Osteoblast (primary cell): ENCODE results near the gene CFAP90. TPM values are rescaled to one million over a fixed set of nuclear protein-coding genes. Genes with fewer than 3 reads are reported as not detected.

Experiments
- DNase-seq: peaks from one replicate; pipeline ENCODE4 v3.0.0; 2011; ENCODE audit warnings: low spot score, mixed read lengths; ENCODE audit not compliant: insufficient read length; ENCODE audit errors: missing footprints
- H2AFZ ChIP-seq: 2 replicates; pipeline ENCODE4 v1.6.0; 2011; ENCODE audit warnings: mild to moderate bottlenecking, low read length
- H3K27ac ChIP-seq: 2 replicates; pipeline ENCODE4 v1.5.1; 2011; ENCODE audit warnings: mild to moderate bottlenecking, low read depth, low read length, moderate library complexity
- H3K27me3 ChIP-seq: 2 replicates; pipeline ENCODE4 v1.6.0; 2012; ENCODE audit warnings: mild to moderate bottlenecking, control low read depth, inconsistent platforms, low read length, moderate library complexity; ENCODE audit not compliant: insufficient read depth
- H3K36me3 ChIP-seq: 2 replicates; pipeline ENCODE4 v1.5.1; 2011; ENCODE audit warnings: mild to moderate bottlenecking, low read length, control low read depth, moderate library complexity; ENCODE audit not compliant: insufficient read depth
- H3K4me1 ChIP-seq: 2 replicates; pipeline ENCODE4 v1.5.1; 2011; ENCODE audit warnings: mild to moderate bottlenecking, low read length, control low read depth, moderate library complexity; ENCODE audit not compliant: insufficient read depth
- H3K4me2 ChIP-seq: 2 replicates; pipeline ENCODE4 v1.6.0; 2011; ENCODE audit warnings: mild to moderate bottlenecking, low read length; ENCODE audit not compliant: insufficient read depth
- H3K4me3 ChIP-seq: fragments of 200-600 bp; sonication (generic); 3 replicates; pipeline ENCODE4 v1.5.1; 2012; ENCODE audit warnings: mild to moderate bottlenecking, low read length, inconsistent platforms; ENCODE audit not compliant: insufficient read depth
- H3K79me2 ChIP-seq: 2 replicates; pipeline ENCODE4 v1.6.0; 2012; ENCODE audit warnings: mild to moderate bottlenecking, low read length, control low read depth, inconsistent platforms; ENCODE audit not compliant: insufficient read depth
- H3K9me3 ChIP-seq: 2 replicates; pipeline ENCODE4 v1.5.1; 2011; ENCODE audit warnings: low read depth, low read length, control low read depth
- H4K20me1 ChIP-seq: 2 replicates; pipeline ENCODE4 v1.6.0; 2012; ENCODE audit warnings: mild to moderate bottlenecking, low read length, control low read depth; ENCODE audit not compliant: insufficient read depth
- CTCF ChIP-seq: IDR thresholded peaks from 2 replicates; pipeline ENCODE4 v1.5.1; 2011; ENCODE audit warnings: mild to moderate bottlenecking, low read depth, low read length, moderate library complexity; ENCODE audit errors: extremely low read depth
- total RNA-seq: library from RNA; depleted of rRNA; stranded (reverse); fragments of >200 nt; gene quantifications from 2 replicates; pipeline ENCODE4 v1.2.3, GENCODE V29; 2012

The CFAP90 gene
- total RNA-seq, 1 donor: 1.1 TPM

GRCh38 chr5:7852542-7852941 lies 1.6 kb upstream of the CFAP90 start:
- peaks cover 14% of the 10 kb centered on the region for H3K27me3 ChIP-seq
- H3K27ac ChIP-seq: no peak overlapping the region
- H3K79me2 ChIP-seq: no peaks in the 10 kb centered on the region
- no peak for TF ChIP-seq CTCF
- H3K36me3 ChIP-seq: no peaks in the 10 kb centered on the region
- no peak overlapping the region for H2AFZ ChIP-seq
- H3K4me1 ChIP-seq: peaks cover 3% of the 10 kb centered on the region
- H3K4me3 ChIP-seq: no peak overlapping the region
- no peaks in the 10 kb centered on the region for H3K9me3 ChIP-seq
- H4K20me1 ChIP-seq: no peaks in the 10 kb centered on the region
- DNase-seq: peak; percentile 81
- peak overlapping the region; percentile 26 for H3K4me2 ChIP-seq

GRCh38 chr5:7851617-7852289 lies 820 bp upstream of the CFAP90 start:
- DNase-seq: peak; percentile 55
- Histone ChIP-seq H3K27ac (no peak overlapping the region), H3K36me3 (no peaks in the 10 kb centered on the region), H3K79me2 (no peaks in the 10 kb centered on the region), H3K27me3 (peaks cover 14% of the 10 kb centered on the region), H3K9me3 (no peaks in the 10 kb centered on the region), H3K4me1 (peaks cover 3% of the 10 kb centered on the region), H3K4me2 (no peak overlapping the region), H2AFZ (no peak overlapping the region), H3K4me3 (no peak overlapping the region), H4K20me1 (no peaks in the 10 kb centered on the region)
- TF ChIP-seq CTCF: no peak

GRCh38 chr5:7851240-7851592 lies 283 bp upstream of the CFAP90 start:
- Histone ChIP-seq H3K36me3 (no peaks in the 10 kb centered on the region), H3K4me2 (peak overlapping the region; percentile 72), H3K27ac (no peak overlapping the region), H3K9me3 (no peaks in the 10 kb centered on the region), H2AFZ (peak overlapping the region; percentile 68), H3K4me1 (peaks cover 3% of the 10 kb centered on the region), H4K20me1 (no peaks in the 10 kb centered on the region), H3K4me3 (peak overlapping the region; percentile 66), H3K27me3 (peaks cover 14% of the 10 kb centered on the region), H3K79me2 (no peaks in the 10 kb centered on the region)
- DNase-seq: no peak
- TF ChIP-seq CTCF: no peak

DNA sequence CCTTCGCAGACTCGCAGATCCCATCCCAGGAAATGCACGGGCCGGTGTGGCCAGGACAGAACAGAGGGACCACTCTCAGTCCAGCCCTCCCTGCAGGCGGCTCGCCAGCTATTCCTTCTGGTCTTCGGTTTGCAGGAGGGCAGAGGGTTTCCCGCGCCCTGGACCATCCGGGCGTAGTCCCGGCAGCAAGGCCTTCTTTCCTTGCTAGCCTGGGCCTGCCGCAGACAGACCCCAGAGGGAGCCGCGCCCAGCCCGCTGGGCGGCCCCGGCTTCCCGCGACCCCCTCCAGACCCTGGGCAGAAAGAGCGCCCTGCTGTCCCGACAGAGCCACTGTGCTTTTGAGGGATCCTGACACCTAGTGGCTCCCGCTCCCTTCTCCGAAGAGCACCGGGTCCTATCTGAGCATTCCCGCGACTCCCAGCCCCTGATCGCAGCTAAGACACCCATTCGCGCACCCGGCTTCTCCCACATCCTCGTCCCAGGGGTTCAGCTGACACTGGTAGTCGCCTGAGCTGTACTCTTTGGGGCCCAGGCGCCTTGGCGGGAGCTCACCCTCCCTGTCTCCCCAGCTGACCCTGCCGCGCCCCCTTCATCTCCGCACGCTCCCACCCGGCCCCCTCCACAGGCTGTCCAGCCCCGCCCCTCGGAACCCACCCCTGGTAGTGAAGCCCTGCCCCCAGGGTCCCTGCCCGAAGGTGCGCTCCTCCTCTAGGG lies 1.1 kb downstream of the CFAP90 start:
- H2AFZ ChIP-seq: peak overlapping the region; percentile 51
- no peaks in the 10 kb centered on the region for H3K9me3 ChIP-seq
- H4K20me1 ChIP-seq: no peaks in the 10 kb centered on the region
- DNase-seq: peak; percentile 86
- H3K36me3 ChIP-seq: no peaks in the 10 kb centered on the region
- H3K27ac ChIP-seq: no peak overlapping the region
- peak overlapping the region; percentile 33 for H3K4me3 ChIP-seq
- peak overlapping the region; percentile 68 for H3K4me2 ChIP-seq
- TF ChIP-seq CTCF: no peak
- H3K4me1 ChIP-seq: peaks cover 3% of the 10 kb centered on the region
- no peaks in the 10 kb centered on the region for H3K79me2 ChIP-seq
- peaks cover 21% of the 10 kb centered on the region for H3K27me3 ChIP-seq
